Suprapubic skin (tissue), 4 donors: ENCODE measurements around the gene THAP3. TPM values are rescaled to one million over a fixed set of nuclear protein-coding genes. Genes with fewer than 3 reads are reported as not detected.

ENCODE experiments used
- DNase-seq, 2 donors: peaks; one replicate each; pipeline ENCODE4 v3.0.0-alpha.2; 2019; ENCODE audit warnings: low spot score in 2 of 2
- H3K27ac ChIP-seq: fragments of 200-600 bp; sonication (generic); one replicate; pipeline ENCODE4 v1.5.1; 2019
- H3K27me3 ChIP-seq: fragments of 200-600 bp; sonication (generic); one replicate; pipeline ENCODE4 v1.5.1; 2019
- H3K36me3 ChIP-seq: fragments of 200-600 bp; sonication (generic); one replicate; pipeline ENCODE4 v1.5.1; 2019
- H3K4me1 ChIP-seq: fragments of 200-600 bp; sonication (generic); one replicate; pipeline ENCODE4 v1.5.1; 2019
- H3K4me3 ChIP-seq: fragments of 200-600 bp; sonication (generic); one replicate; pipeline ENCODE4 v1.5.1; 2019; ENCODE audit warnings: mild to moderate bottlenecking
- H3K9me3 ChIP-seq: fragments of 200-600 bp; sonication (generic); one replicate; pipeline ENCODE4 v1.5.1; 2019
- EP300 ChIP-seq: sonication (generic); formaldehyde crosslinking; IDR thresholded peaks from one replicate; pipeline ENCODE4 v1.6.1; 2017; ENCODE audit warnings: antibody characterized with exemption
- POLR2A ChIP-seq, 2 donors: fragments of 450-650 bp; IDR thresholded peaks; one replicate each; pipeline ENCODE4 v1.6.1; 2017; ENCODE audit warnings: antibody characterized with exemption in 2 of 2, mild to moderate bottlenecking in 2 of 2, moderate library complexity in 2 of 2
- POLR2AphosphoS5 ChIP-seq, 3 donors: sonication (generic); formaldehyde crosslinking; IDR thresholded peaks; one replicate each; pipeline ENCODE4 v1.6.1; 2017; ENCODE audit warnings: antibody characterized with exemption in 3 of 3
- WGBS: methylation state at CpG from one replicate; pipeline ENCODE4 v1.1.5; 2018; 5-methylcytosine and 5-hydroxymethylcytosine counted together
- total RNA-seq, 4 donors: library from RNA; depleted of rRNA; stranded (reverse); fragments of >200 nt; gene quantifications; one replicate each; pipeline ENCODE4 v1.1.0, GENCODE V29; 2016
- TF ChIP-seq, protein P1 (sequence below), 2 donors: fragments of 200-600 bp in 1 of 2; fragments of 450-650 bp in 1 of 2; sonication (generic) in 1 of 2; IDR thresholded peaks; one replicate each; pipeline ENCODE4 v1.5.1; 2016 to 2019; ENCODE audit warnings: antibody characterized with exemption in 2 of 2, mild to moderate bottlenecking in 1 of 2, moderate library complexity in 1 of 2

THAP3 gene
- total RNA-seq, 4 donors from 2014 or later = 13.2 to 31.8 (median 24.8) TPM

DNA sequence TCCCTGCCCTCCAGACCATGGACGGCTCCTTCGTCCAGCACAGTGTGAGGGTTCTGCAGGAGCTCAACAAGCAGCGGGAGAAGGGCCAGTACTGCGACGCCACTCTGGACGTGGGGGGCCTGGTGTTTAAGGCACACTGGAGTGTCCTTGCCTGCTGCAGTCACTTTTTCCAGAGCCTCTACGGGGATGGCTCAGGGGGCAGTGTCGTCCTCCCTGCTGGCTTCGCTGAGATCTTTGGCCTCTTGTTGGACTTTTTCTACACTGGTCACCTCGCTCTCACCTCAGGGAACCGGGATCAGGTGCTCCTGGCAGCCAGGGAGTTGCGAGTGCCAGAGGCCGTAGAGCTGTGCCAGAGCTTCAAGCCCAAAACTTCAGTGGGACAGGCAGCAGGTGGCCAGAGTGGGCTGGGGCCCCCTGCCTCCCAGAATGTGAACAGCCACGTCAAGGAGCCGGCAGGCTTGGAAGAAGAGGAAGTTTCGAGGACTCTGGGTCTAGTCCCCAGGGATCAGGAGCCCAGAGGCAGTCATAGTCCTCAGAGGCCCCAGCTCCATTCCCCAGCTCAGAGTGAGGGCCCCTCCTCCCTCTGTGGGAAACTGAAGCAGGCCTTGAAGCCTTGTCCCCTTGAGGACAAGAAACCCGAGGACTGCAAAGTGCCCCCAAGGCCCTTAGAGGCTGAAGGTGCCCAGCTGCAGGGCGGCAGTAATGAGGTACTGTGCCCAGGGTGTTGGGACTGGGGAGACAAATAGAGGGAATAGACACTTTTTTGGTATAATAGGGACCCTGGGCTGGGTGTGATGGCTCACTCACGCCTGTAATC lies 43.9 kb upstream of the THAP3 start:
- H3K4me1 ChIP-seq = peaks cover 48% of the 10 kb centered on the region
- no peak for DNase-seq
- 34% methylated on average over 7 of the region's 19 CpGs for WGBS
- H3K4me3 ChIP-seq = peak overlapping the region; percentile 82
- peak overlapping the region; percentile 92 for H3K27ac ChIP-seq
- no peaks in the 10 kb centered on the region for H3K27me3 ChIP-seq
- H3K36me3 ChIP-seq = no peaks in the 10 kb centered on the region
- no peak for TF ChIP-seq POLR2AphosphoS5 (IDR thresholded peaks at IDR 0.05)
- TF ChIP-seq, protein P1, sequence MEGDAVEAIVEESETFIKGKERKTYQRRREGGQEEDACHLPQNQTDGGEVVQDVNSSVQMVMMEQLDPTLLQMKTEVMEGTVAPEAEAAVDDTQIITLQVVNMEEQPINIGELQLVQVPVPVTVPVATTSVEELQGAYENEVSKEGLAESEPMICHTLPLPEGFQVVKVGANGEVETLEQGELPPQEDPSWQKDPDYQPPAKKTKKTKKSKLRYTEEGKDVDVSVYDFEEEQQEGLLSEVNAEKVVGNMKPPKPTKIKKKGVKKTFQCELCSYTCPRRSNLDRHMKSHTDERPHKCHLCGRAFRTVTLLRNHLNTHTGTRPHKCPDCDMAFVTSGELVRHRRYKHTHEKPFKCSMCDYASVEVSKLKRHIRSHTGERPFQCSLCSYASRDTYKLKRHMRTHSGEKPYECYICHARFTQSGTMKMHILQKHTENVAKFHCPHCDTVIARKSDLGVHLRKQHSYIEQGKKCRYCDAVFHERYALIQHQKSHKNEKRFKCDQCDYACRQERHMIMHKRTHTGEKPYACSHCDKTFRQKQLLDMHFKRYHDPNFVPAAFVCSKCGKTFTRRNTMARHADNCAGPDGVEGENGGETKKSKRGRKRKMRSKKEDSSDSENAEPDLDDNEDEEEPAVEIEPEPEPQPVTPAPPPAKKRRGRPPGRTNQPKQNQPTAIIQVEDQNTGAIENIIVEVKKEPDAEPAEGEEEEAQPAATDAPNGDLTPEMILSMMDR (IDR thresholded peaks at IDR 0.05) = peak in 1 of 2 donors; percentile 10
- no peaks in the 10 kb centered on the region for H3K9me3 ChIP-seq

DNA sequence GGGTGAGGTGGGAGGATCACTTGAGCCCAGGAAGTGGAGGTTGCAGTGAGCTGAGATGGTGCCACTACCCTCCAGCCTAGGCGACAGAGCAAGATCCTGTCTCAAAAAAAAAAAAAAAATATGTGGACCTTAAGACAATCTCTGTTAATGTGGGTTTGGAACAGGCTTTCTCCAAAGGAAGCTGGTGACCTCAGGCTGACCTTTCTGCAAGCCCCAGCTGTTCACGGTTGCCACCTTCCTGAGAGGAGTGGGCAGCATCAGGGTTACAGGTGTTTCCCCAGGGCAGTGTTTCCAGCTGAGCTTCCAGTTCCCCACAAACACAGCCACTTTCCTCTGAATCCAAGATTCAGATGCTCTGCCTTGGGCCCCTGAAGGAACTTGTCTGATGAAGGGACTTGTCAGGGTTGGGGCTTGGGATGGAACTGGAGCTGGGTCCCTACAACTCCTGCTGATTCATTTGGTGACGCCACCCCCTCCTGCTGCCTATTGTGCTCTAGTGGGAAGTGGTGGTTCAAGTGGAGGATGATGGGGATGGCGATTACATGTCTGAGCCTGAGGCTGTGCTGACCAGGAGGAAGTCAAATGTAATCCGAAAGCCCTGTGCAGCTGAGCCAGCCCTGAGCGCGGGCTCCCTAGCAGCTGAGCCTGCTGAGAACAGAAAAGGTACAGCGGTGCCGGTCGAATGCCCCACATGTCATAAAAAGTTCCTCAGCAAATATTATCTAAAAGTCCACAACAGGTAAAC lies 42.9 kb upstream of the THAP3 start:
- no peak for DNase-seq
- H3K27ac ChIP-seq = no peak overlapping the region
- 71% methylated on average over 10 of the region's 10 CpGs for WGBS
- H3K36me3 ChIP-seq = no peaks in the 10 kb centered on the region
- H3K4me1 ChIP-seq = peaks cover 53% of the 10 kb centered on the region
- H3K9me3 ChIP-seq = no peaks in the 10 kb centered on the region
- TF ChIP-seq, protein P1 (IDR thresholded peaks at IDR 0.05) = no peak
- TF ChIP-seq POLR2A (IDR thresholded peaks at IDR 0.05) (no peak), POLR2AphosphoS5 (IDR thresholded peaks at IDR 0.05) (no peak), EP300 (no peak)
- H3K4me3 ChIP-seq = no peak overlapping the region
- no peaks in the 10 kb centered on the region for H3K27me3 ChIP-seq

DNA sequence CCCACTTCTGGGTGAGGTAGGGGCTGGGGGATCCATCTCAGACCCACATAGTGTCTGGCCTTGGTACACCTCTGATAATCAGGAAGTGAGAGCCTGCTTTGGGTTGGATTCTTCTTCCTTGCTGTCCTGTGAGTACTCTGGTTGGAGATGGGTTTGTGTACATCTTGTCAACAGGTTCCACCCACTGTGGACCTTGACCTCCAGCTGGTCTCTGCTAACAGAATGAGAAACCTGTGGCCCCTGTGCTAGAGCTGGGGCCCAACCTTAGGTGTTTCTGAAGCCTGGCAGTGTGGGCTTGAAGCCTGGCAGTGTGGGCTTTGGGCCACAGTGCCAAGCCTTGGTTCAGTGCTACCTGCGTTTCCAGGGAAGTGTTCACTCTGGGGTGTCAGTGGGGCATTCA lies 42.3 kb upstream of the THAP3 start:
- H3K27me3 ChIP-seq = no peaks in the 10 kb centered on the region
- no peak for TF ChIP-seq POLR2AphosphoS5 (IDR thresholded peaks at IDR 0.05)
- TF ChIP-seq, protein P1 (IDR thresholded peaks at IDR 0.05) = no peak
- TF ChIP-seq EP300 = no peak
- no peak for TF ChIP-seq POLR2A (IDR thresholded peaks at IDR 0.05)
- DNase-seq = no peak
- no peaks in the 10 kb centered on the region for H3K9me3 ChIP-seq
- H3K27ac ChIP-seq = no peak overlapping the region
- no peak overlapping the region for H3K4me3 ChIP-seq
- peaks cover 60% of the 10 kb centered on the region for H3K4me1 ChIP-seq
- H3K36me3 ChIP-seq = no peaks in the 10 kb centered on the region
- WGBS = 85% methylated on average over 1 of the region's 1 CpG

DNA sequence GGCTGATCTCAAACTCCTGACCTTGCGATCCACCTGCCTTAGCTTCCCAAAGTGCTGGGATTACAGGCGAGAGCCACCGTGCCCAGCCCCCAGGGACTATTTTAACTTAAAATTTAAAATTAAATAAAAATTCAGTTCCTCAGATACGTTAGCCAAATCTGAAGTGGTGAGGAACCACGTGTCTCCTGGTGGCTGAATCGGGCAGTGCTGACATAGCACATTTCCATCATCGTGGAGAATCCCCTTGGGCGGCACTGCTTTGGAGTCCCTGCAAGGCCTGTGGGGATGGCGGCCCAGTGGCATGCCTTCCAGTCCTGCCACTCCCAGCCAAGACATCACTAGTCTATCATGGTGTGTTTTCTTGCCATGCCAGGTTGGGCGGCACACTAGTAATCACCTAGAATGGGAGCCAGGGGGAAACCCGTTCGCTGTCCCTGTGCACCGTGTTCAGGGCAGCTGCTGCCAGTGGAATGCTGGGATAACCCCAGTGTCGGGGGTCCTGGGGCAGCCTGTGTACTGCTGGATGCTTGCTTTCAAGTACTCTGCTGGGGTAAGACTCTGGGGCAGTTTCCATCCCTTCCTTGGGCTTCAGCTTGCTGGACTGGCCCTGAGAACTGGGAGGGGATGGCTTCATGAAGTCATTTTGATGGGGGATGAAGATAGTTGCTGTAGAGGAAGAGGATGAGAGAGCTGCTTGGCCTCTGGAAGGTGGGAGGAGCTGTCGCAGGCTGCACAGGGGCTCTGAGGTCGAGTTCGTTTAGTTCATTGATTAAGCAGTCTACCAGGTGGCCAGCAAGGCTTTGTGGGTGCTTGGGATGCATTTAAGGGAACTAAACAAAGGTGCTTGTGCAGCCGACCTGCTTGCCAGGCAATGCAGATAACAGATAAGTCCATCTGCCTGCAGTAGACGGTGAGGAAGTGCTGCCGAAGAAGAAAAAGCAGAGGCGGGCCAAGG lies 40.3 kb upstream of the THAP3 start:
- no peak for TF ChIP-seq POLR2AphosphoS5 (IDR thresholded peaks at IDR 0.05)
- no peak for TF ChIP-seq EP300
- TF ChIP-seq, protein P1 (IDR thresholded peaks at IDR 0.05) = no peak
- TF ChIP-seq POLR2A (IDR thresholded peaks at IDR 0.05) = no peak
- Histone ChIP-seq H3K27ac (no peak overlapping the region), H3K36me3 (peaks cover 17% of the 10 kb centered on the region), H3K4me3 (no peak overlapping the region), H3K27me3 (no peaks in the 10 kb centered on the region), H3K9me3 (no peaks in the 10 kb centered on the region), H3K4me1 (peaks cover 73% of the 10 kb centered on the region)
- no peak for DNase-seq
- 52% methylated on average over 21 of the region's 21 CpGs for WGBS
